NCI-H526 (cell line): ENCODE results near the gene LOC101059915.
A peak's percentile ranks its signal among the peaks of the same experiment; 100 is the strongest.
"Not testable (repeated sequence)": the region's sequence is repeated elsewhere in the genome, so short reads cannot be mapped to it uniquely, and the experiment has no call there.

ENCODE experiments used
- DNase-seq, 2 experiments: peaks; one replicate each; lab custom pipeline; 2025; lab: John Stamatoyannopoulos, UW

Gene LOC101059915

DNA sequence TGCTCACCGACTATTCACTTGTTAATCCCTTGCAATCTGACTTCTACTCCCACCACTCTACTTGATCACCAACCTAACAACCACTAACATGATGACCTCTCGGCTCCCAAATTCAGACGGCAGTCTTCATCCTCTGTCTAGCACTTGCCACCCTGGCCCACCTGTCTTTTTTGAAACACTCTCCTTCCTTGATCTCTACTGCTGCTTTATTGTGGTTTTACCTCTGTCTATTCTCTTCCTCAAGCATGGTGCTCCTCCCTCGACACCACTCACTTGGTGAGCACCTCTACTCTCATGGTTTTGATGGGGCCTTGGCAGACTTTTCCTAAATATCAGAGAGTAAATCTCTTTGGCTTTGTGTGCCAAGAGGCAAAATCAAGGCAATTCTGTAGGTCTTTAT, 27.3 kb upstream of the LOC101059915 start:
- DNase-seq: no peak

DNA sequence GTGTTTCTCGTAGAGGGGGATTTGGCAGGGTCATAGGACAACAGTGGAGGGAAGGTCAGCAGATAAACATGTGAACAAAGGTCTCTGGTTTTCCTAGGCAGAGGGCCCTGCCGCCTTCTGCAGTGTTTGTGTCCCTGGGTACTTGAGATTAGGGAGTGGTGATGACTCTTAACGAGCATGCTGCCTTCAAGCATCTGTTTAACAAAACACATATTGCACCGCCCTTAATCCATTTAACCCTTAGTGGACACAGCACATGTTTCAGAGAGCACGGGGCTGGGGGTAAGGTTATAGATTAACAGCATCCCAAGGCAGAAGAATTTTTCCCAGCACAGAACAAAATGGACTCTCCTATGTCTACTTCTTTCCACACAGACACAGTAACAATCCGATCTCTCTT, 22.9 kb upstream of the LOC101059915 start:
- not testable (repeated sequence) for DNase-seq

DNA sequence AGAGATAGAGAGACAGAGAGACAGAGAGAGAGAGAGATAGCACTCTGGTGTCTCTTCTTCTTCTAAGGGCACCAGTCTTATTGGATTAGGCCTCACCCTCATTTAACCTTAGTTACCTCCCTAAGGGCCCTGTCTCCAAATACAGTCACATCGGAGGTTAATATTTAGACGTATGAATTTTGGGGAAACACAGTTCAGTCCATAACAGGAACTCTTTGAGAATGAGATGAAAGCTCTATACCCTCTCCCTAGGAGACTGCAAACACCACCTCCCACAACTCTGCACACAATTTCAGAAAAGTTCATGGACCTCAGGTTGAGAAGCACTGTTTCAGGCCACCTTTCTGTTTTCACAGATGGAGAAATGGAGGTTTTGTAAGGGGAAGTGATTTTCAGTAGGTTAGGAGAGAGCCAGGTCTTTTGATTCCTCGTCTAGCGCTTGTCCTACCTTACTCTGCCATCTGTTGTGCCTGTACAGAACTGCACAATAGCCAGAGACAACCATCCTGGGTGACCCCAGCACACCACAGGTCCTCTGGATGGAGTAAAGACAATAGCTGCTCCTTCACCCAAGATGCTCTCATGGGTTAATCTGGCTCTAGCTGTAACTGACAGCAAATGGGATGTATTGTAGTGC, 16.9 kb upstream of the LOC101059915 start:
- DNase-seq: peak in 1 of 2 experiments; percentile 4

DNA sequence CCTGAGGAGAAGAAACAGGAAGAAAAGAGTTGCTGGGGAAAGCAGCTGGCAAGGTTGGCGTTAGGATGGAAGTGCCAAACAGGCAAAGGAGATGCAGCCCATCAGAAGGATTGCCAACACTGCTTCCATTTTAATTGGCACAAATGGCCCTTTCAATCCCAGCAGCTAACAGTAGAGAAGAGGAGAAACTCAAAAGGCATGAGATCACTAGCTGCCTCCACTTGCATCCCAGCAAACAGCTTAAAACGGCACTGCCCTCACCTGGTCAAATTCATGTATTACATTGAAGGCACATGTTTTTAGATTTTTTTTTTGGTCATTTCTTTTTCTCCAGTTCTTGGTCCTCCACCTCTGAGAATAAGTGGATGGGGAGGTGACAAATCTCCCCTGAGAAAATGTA, 14.9 kb upstream of the LOC101059915 start:
- peak; percentile 11 to 49 for DNase-seq

DNA sequence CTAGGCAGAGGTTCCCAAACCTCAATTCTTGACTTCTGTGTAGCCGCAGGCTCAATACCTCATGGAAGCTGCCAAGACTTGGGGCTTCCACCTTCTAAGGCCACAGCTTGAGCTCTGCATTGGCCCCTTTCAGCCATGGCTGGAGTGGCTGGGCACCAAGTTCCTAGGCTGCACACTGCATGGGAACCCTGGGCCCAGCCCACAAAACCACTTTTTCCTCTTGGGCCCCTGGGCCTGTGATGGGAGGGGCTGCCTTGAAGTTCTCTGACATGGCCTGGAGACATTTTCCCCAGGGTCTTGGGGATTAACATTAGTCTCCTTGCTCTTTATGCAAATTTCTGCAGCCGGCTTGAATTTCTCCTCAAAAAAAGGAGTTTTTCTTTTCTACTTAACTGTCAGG, 14.0 kb upstream of the LOC101059915 start:
- no peak for DNase-seq

DNA sequence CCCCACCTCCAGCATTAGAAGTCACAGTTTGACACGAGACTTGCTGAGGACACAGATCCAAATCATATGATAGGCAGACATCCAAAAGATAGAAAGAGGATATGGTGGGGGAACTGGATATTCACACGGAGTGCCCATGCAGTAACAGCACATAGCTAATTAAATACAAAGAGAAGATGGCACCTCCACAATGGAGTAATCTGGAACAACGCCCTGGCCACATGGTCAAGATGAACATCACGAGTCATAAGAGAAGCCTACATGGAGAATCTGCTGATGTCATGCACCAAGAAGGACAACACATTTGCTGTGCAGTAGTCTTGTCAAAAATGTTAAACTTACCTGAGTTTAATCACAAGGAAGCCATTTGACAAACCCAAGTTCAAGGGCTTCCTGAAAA, 10.1 kb upstream of the LOC101059915 start:
- DNase-seq: no peak

DNA sequence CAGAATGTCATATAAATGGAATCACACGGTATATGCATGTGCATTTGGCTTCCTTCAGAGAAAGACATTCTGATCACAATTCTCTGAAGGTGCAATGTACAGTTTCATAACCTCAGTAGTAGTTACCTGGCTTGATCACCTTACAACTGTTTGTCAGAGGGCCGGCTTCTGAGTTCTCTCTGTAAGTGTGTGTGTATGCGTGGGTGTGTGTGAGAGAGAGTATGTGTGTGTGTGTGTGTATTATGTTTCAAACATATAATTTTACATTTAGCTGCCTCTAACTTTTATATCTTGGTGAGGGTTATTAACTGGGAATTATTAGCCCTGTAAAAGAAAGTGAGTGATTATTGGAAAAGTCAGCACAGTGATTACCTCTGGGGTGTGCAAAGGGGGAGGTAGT, 8.0 kb upstream of the LOC101059915 start:
- no peak for DNase-seq

DNA sequence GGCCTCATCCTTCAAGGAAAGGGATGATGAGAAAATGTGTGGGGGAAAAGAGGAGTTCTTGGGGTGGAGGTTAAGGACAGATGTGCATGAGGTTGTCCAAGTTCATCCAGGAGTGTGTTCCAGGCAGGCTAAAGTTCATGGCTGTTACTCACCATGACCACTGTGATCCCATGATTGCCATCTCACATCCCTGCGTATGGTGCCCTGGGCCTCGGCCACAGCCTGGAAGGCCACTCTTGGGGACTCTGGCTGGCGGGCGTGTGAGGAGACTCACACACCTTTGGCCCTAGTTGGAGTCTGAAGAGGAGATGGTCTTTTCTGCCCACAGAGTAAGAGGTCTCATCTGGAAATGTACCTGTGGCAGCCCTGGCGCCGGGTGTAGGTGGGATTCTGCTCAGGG, 7.4 kb upstream of the LOC101059915 start:
- no peak for DNase-seq

DNA sequence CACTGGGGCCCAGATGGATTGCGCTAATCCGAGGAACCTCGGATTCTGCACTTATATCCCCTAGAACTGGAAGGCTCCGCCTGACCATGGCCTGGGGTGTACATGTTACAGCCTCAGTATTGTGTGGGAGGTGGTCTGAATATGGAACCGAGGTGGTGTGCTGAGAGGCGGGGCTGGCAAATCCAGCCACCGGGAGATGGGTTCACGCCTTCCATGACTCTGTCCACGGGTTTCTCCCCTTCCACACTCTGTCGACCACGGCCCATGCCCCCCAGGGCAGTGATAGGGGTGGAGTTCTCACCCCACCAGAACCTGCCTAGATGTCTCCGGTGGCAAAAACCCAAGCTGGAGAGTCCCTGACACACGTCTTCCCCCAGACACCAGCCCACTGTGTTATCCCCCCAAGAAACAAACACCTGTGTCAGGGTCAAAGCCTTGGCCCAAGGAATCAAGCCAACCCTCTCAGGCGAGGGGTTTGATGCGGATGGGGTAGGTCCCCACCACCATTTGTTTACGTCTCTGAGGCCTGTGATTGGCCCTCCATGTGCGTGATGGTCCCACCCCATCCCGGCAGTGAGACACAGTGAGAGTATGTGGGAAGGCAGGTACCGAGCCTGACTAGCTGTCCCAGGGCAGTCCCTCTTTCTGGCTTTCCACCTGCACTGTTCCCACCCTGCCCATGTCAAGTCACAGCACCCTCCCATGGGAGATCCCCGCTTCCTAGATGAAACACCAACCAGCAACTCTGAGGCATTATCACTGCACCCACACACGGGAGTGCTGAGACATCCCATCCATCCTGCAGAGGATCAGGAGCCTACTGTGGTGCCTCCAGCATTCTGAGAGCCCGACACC, 6.6 kb upstream of the LOC101059915 start:
- no peak for DNase-seq

DNA sequence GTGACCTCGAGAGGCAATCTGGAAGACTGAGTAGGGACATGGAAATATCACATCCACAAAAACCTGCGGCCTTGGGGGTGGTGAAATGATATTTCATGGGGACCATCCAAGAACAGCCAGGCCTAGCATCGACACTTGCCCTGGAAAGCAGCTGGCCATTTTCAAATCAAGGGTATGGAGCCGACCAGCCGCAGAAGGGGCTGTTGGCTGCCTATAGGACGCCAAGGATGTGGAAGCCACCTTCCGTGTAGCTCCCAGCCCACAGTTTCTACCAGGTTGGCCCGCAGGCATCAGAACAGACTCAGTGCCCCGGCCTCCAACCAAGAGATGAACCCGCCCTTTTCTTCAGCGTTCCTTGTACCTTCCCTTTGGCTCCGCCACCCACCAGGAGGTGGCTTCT, 5.4 kb upstream of the LOC101059915 start:
- DNase-seq: no peak

DNA sequence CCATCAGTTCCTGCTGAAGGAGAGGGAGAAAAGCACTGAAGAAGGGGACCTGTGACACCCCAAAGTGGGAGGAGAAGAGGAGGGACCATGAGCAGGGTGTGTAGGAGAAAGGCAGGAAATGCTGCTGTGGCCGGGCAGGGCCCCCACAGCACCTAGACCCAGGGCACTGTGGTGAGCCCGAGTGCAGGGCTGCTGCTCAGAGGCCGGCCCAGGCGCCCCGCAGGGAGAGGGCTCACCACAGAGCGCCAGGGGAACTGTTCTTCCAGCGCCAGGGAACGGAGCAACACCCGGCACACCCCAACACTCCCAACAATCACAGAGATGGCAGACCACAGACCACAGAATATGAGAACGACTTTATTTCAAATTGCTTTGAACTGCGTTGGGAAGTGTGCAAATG, 4.7 kb upstream of the LOC101059915 start:
- DNase-seq: not testable (repeated sequence)

DNA sequence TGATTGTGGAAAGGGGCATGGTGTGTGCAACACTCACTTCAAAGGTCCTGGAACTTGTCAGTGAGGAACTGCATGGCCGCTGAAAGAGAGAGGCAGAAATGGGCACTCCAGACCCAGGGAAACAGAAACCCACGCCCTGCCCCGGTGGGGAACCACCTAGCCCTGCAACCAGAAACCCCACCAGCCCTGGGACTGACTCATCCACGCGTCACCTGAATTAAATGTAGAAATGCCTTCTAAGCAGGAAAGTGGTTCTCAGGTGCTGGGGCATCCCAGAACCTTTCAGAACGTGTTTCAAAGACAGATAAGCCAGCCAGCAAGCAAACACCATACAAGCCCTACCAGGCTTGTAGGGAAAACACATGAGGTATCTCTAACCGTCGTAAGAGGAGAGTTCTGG, 4.1 kb upstream of the LOC101059915 start:
- not testable (repeated sequence) for DNase-seq

DNA sequence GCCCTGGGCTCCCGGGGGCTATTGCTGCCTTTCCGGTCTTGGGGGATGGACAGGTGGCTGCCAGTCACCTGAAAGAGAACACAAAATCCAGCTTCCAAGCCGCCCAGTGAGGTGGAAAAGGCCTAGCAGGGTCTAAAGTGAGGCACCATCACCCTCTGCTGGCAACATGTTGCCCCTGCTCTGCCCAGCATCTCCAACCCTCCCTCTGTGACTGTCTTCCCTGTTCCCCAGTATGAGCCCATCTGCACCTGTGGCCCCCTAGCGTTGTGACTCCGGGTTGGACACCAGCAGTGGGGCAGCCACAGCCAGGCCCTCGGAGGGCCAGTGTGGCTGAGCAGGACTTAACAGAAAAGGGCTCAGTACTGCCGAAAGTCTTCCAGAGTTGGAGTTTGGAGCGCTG, 3.1 kb upstream of the LOC101059915 start:
- DNase-seq: peak; percentile 10 to 65

DNA sequence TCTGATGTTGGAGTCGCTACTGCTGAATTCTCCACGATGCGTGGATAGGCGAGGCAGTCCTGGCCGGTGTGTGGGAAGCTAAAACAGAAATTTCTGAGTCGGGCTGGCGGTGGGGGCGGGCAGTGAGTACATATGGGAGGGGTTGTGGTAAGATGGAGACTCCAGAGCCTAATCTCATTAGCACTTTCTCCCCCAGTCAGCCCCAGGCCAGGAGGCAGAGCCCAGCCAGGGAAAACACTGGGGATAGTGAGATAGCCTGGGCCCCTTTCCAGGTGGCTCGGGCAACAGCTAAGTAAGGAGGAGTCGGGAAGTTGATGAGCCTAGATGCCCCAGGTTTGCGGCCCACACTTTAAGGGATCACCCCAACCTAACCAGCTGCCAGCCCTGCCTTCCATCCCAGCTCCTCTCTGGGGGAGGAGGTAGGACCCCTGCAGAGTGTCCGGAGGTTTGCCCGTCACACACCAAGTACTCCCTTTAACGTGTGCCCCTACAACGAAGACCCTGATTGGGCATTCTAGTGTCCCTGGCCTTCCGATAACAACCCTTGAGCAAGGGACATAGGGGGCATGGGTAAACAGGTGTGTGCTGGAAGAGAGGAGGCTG, 2.4 kb upstream of the LOC101059915 start:
- no peak for DNase-seq

DNA sequence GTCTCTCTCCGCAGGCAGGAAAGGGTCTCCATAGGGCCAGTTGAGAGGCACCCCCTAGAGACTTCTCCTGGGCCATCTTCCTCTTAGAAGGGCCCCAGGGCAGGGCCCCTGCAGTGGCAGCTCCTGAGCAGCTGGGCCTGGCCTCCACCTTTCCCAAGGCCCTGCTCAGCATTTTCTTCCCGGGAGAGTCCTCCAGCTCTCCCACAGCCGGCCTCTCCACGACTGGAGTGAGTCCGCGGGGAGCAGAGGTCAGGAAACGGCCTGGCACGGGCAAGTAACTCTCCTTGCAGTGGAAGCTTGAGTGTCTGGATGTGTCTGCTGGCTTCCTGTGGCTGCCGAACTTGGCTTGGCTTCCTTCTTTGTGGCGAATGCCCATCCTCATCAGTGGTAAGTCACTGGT, 1.6 kb upstream of the LOC101059915 start:
- no peak for DNase-seq

DNA sequence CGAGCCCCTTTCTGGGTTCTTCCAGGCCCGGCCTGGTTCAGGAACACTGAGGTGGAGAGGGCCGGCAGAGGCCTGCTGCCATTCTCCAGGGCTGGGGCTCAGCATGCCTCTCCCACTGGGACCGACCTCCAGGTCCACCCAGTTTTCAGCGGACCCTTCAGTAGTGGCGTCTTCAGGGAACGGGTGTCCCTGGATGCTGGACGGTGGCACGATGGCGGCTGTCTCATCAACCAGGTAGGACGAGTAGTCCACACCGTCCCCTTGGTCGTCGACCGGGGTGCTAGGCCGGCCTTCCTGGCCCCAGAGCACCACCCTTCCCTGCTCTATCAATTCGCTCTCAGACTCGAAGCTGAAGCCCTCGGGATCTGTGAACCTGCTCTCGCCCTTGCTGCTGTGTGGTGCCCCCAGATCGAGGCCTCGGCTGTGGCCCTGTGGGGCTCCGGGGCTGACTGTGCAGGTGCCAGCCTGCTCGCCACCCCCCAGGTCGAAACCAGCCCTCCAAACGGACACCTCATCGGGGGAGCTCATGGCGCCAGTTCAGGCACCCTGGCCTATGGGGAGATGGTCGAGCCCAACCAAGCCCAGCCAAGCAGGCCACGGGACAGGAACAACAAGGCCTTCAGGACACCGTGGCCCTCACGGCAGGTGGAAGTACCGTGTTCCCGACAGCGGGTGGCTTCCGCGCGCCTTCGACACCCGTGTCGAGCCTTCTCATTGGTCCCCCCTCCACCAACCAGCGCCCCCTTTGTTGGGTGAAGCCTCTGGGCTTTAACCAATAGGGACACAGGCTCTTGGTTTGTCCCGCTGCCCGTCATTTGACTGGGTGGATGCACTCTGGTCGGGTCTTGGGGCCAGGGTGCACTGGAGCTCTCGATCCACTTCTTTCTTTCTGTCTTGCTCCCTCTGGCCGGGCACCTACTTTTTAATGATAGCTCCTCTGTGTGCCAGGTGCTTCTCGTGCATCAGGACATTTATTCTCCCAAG, 814 bp upstream of the LOC101059915 start:
- no peak for DNase-seq

DNA sequence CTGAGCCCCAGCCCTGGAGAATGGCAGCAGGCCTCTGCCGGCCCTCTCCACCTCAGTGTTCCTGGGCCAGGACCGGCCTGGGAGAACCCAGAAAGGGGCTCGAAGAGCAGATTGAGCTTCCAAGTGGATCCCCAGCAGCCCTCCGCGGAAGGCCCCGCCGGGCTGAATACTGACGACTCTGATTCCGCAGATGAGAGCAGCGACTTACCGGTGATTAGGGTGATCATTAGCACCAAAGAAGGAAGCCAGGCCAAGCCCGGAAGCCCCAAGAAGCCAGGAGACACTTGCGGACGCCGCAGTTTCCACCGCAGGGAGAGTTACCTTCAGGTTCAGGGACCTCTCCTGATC, 876 bp downstream of the LOC101059915 start:
- DNase-seq: no peak

DNA sequence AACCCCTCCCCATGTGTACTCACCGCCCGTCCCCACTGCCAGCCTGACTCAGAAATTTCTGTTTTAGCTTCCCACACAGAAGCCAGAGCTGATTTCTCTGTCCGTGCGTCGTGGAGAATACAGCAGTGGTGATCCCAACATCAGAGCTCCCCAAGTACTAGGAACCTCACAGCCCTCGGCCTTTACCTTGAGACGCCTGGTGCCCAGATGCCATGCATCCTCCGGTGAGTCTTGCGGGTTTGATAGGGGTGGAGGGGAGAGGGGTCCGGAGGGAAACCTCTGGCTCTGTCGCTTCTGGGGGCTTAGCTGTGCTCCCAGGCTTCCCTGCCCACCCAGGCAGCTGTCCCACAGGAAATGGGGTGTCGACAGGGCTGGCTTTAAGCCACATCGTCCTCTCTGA, 2.1 kb downstream of the LOC101059915 start:
- DNase-seq: no peak

DNA sequence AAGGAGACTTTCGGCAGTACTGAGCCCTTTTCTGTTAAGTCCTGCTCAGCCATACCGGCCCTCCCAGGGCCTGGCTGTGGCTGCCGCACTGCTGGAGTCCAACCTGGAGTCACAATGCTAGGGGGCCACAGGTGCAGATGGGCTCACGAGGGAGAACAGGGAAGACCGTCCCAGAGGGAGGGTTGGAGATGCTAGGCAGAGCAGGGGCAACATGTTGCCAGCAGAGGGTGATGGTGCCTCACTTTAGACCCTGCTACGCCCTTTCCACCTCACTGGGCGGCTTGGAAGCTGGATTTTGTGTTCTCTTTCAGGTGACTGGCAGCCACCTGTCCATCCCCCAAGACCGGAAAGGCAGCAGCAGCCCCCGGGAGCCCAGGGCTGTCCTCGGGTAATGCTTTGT, 2.6 kb downstream of the LOC101059915 start:
- DNase-seq: peak; percentile 18 to 56

DNA sequence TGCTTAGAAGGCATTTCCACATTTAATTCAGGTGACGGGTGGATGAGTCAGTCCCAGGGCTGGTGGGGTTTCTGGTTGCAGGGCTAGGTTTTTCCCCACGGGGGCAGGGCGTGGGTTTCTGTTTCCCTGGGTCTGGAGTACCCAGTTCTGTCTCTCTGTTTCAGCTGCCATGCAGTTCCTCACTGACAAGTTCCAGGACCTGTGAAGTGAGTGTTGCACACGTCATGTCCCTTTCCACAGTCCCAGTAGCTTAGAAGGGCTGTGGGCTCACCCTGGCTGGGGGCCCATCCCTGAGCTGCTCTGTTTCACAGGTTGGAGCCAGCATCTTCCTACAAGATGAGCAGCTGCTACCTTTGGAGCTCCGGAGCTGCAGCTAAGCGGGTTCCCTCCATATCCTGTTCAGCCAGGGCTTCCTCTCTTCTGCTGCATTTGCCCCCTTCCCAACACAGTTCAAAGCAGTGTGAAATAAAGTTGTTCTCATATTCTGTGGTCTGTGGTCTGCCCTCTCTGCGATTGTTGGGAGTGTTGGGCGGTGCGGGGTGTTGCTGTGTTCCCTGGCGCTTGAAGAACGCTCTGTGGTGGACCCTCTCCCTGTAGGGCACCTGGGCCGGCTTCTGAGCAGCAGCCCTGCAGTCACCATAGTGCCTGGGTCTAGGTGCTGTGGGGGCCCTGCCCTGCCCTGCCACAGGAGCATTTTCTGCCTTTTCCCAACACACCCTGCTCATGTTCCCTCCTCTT, 3.9 kb downstream of the LOC101059915 start:
- DNase-seq: no peak

DNA sequence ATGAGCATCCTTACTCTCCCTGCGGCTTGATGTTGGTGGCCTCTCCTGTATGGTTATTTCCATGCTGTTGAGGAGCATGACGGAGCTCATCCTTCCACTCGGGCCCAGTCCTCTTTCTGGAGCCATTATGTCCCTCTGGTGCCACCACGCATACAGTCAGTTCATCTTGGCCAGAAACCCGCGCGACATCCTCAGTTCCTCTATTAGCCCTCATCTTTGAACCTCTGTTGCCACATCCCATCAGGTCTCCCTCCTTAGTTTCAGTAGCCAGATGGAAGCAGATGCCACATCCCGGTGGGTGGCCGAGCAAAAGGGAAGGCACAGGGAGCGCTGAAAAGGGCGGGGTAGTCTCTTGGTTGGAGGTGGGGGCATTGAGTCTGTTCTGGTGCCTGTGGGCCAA, 4.6 kb downstream of the LOC101059915 start:
- no peak for DNase-seq
